Neuronal stem cell (in vitro differentiated cells): ENCODE data around the gene SRCAP.
A peak's percentile ranks its signal among the peaks of the same experiment; 100 is the strongest.

Source experiments
- DNase-seq: peaks from one replicate; pipeline ENCODE4 v3.0.0-alpha.2; 2013; ENCODE audit warnings: low spot score
- H2AFZ ChIP-seq: one replicate; pipeline ENCODE4 v1.6.1; 2013; ENCODE audit warnings: mild to moderate bottlenecking, low read length, inconsistent platforms
- H2AK5ac ChIP-seq: 2 replicates; pipeline ENCODE4 v1.6.1; 2013; ENCODE audit warnings: low read depth, mild to moderate bottlenecking, inconsistent platforms, low read length, moderate library complexity, mixed read lengths
- H2BK120ac ChIP-seq: 2 replicates; pipeline ENCODE4 v1.6.1; 2013; ENCODE audit warnings: low read depth, mild to moderate bottlenecking, inconsistent platforms, low read length, moderate library complexity, mixed read lengths
- H2BK12ac ChIP-seq: one replicate; pipeline ENCODE4 v1.6.1; 2013; ENCODE audit warnings: low read length, inconsistent platforms
- H2BK15ac ChIP-seq: 2 replicates; pipeline ENCODE4 v1.6.1; 2013; ENCODE audit warnings: mild to moderate bottlenecking, low read length, inconsistent platforms, mixed read lengths
- H2BK5ac ChIP-seq: one replicate; pipeline ENCODE4 v1.6.1; 2013; ENCODE audit warnings: inconsistent platforms, mild to moderate bottlenecking, low read length, moderate library complexity
- H3K14ac ChIP-seq: one replicate; pipeline ENCODE4 v1.6.1; 2013; ENCODE audit warnings: low read length, inconsistent platforms
- H3K18ac ChIP-seq: 2 replicates; pipeline ENCODE4 v1.6.1; 2013; ENCODE audit warnings: low read length, inconsistent platforms
- H3K23ac ChIP-seq: 2 replicates; pipeline ENCODE4 v1.6.1; 2013; ENCODE audit warnings: low read depth, mild to moderate bottlenecking, mixed read lengths, low read length, inconsistent platforms; ENCODE audit not compliant: poor library complexity
- H3K27ac ChIP-seq: replicated peaks from 3 replicates; pipeline ENCODE4 v1.5.1; 2013; ENCODE audit warnings: low read length, inconsistent platforms
- H3K27me3 ChIP-seq, 3 experiments: 2 replicates each; pipeline ENCODE4 v1.6.1; 2013; ENCODE audit warnings: low read length in 3 of 3, mild to moderate bottlenecking in 2 of 3, inconsistent platforms in 1 of 3, low read depth in 1 of 3, mixed read lengths in 1 of 3, moderate library complexity in 1 of 3; ENCODE audit not compliant: control insufficient read depth in 3 of 3, insufficient read depth in 3 of 3
- H3K36me3 ChIP-seq, 2 donors: replicated peaks in 1 of 2; 2 replicates each; pipeline ENCODE4 v1.6.1; 2013; ENCODE audit warnings: low read length in 2 of 2; ENCODE audit not compliant: control insufficient read depth in 2 of 2, insufficient read depth in 2 of 2
- H3K4ac ChIP-seq: 2 replicates; pipeline ENCODE4 v1.6.1; 2013; ENCODE audit warnings: inconsistent platforms, mild to moderate bottlenecking, low read length, moderate library complexity
- H3K4me1 ChIP-seq, 2 donors: 1 replicate in 1 of 2; 2 replicates in 1 of 2; pipeline ENCODE4 v1.6.1; 2013; ENCODE audit warnings: low read length in 2 of 2, low read depth in 1 of 2; ENCODE audit not compliant: control insufficient read depth in 2 of 2, insufficient read depth in 1 of 2
- H3K4me2 ChIP-seq: one replicate; pipeline ENCODE4 v1.6.1; 2013; ENCODE audit warnings: mild to moderate bottlenecking, low read length, inconsistent platforms; ENCODE audit not compliant: insufficient read depth, poor library complexity, severe bottlenecking
- H3K4me3 ChIP-seq, 2 donors: 2 replicates each; pipeline ENCODE4 v1.5.1; 2013; ENCODE audit warnings: low read length in 2 of 2, mild to moderate bottlenecking in 2 of 2, inconsistent platforms in 1 of 2, moderate library complexity in 1 of 2
- H3K79me1 ChIP-seq: one replicate; pipeline ENCODE4 v1.6.1; 2013; ENCODE audit warnings: low read depth, mild to moderate bottlenecking, inconsistent platforms, low read length, moderate library complexity
- H3K9ac ChIP-seq: one replicate; pipeline ENCODE4 v1.6.1; 2013; ENCODE audit warnings: mild to moderate bottlenecking, low read depth, low read length, inconsistent platforms; ENCODE audit not compliant: poor library complexity
- H3K9me3 ChIP-seq, 2 donors: replicated peaks in 1 of 2; 2 replicates each; pipeline versions ENCODE3 to v1.6.1; 2013; ENCODE audit warnings: low read length in 2 of 2, mild to moderate bottlenecking in 2 of 2, inconsistent platforms in 1 of 2, low read depth in 1 of 2, mixed read lengths in 1 of 2, moderate library complexity in 1 of 2; ENCODE audit not compliant: control insufficient read depth in 2 of 2, insufficient read depth in 1 of 2
- H4K8ac ChIP-seq: one replicate; pipeline ENCODE4 v1.6.1; 2013; ENCODE audit warnings: low read depth, mild to moderate bottlenecking, inconsistent platforms, low read length, moderate library complexity
- H4K91ac ChIP-seq: one replicate; pipeline ENCODE4 v1.6.1; 2013; ENCODE audit warnings: low read length, low read depth, mild to moderate bottlenecking, inconsistent platforms; ENCODE audit not compliant: poor library complexity
- WGBS, 2 donors: extraction: QIAGEN DNeasy Blood & Tissue Kit; methylation state at CpG; one replicate each; pipeline ENCODE4 v1.1.7; 2013; ENCODE audit warnings: missing lambda C conversion rate in 2 of 2, mixed read lengths in 1 of 2; ENCODE audit not compliant: insufficient read length in 2 of 2, insufficient replicate concordance in 1 of 2; ENCODE audit errors: extremely low coverage in 2 of 2; 5-methylcytosine and 5-hydroxymethylcytosine counted together

The SRCAP gene

GRCh38 chr16:30655815-30656347 lies 43.1 kb upstream of the SRCAP start:
- Histone ChIP-seq H3K14ac (no peak overlapping the region), H3K4ac (no peak overlapping the region), H2BK5ac (no peak overlapping the region), H3K9me3 (no peaks in the 10 kb centered on the region), H4K91ac (no peak overlapping the region), H3K27ac (no peak overlapping the region), H2BK15ac (no peak overlapping the region), H3K23ac (no peak overlapping the region), H3K18ac (no peak overlapping the region), H3K4me1 (peaks cover 12 to 21% of the 10 kb centered on the region in 2 donors), H3K79me1 (peaks cover 8% of the 10 kb centered on the region), H3K4me2 (no peak overlapping the region), H2AK5ac (no peak overlapping the region), H3K27me3 (no peaks in the 10 kb centered on the region), H2BK120ac (no peak overlapping the region), H2BK12ac (no peak overlapping the region), H2AFZ (no peak overlapping the region), H3K36me3 (peaks cover 24 to 54% of the 10 kb centered on the region in 2 donors), H4K8ac (no peak overlapping the region), H3K9ac (no peak overlapping the region), H3K4me3 (no peak overlapping the region)
- no peak for DNase-seq
- no CpG with 5 or more reads among the region's 12 CpGs for WGBS, 2 donors

- Histone ChIP-seq H3K14ac (no peak overlapping the region), H2BK120ac (no peak overlapping the region), H3K79me1 (peaks cover 12% of the 10 kb centered on the region), H2BK15ac (no peak overlapping the region), H3K9me3 (no peaks in the 10 kb centered on the region), H3K18ac (no peak overlapping the region), H3K36me3 (peaks cover 29 to 59% of the 10 kb centered on the region in 2 donors), H3K27ac (no peak overlapping the region), H3K27me3 (no peaks in the 10 kb centered on the region), H4K91ac (no peak overlapping the region), H4K8ac (no peak overlapping the region), H3K23ac (no peak overlapping the region), H2AK5ac (no peak overlapping the region), H2BK12ac (no peak overlapping the region), H2BK5ac (no peak overlapping the region), H3K4me1 (peaks cover 12 to 26% of the 10 kb centered on the region in 2 donors), H3K9ac (no peak overlapping the region), H3K4me2 (no peak overlapping the region), H3K4me3 (no peak overlapping the region), H2AFZ (no peak overlapping the region), H3K4ac (no peak overlapping the region)
- WGBS, 2 donors = no CpG with 5 or more reads among the region's 8 CpGs
- no peak for DNase-seq
These were observed 42.6 kb upstream of the SRCAP start for GRCh38 chr16:30656388-30656787.

- peaks cover 10% of the 10 kb centered on the region for H3K79me1 ChIP-seq
- H2AFZ ChIP-seq = peak overlapping the region; percentile 77
- no peak overlapping the region for H4K8ac ChIP-seq
- H2BK15ac ChIP-seq = no peak overlapping the region
- peak overlapping the region; percentile 65 for H3K23ac ChIP-seq
- H3K27ac ChIP-seq = peak overlapping the region; percentile 20
- H3K36me3 ChIP-seq = peaks cover 35 to 67% of the 10 kb centered on the region in 2 donors
- H3K27me3 ChIP-seq = no peaks in the 10 kb centered on the region
- no peak overlapping the region for H3K4ac ChIP-seq
- H3K4me3 ChIP-seq = peak overlapping the region; percentile 46 to 71
- peak overlapping the region; percentile 61 for H3K18ac ChIP-seq
- H3K14ac ChIP-seq = no peak overlapping the region
- H2BK12ac ChIP-seq = no peak overlapping the region
- peaks cover 9 to 26% of the 10 kb centered on the region in 2 donors for H3K4me1 ChIP-seq
- peak overlapping the region; percentile 64 for H3K4me2 ChIP-seq
- no peak overlapping the region for H4K91ac ChIP-seq
- H2BK5ac ChIP-seq = no peak overlapping the region
- WGBS, 2 donors = no CpG with 5 or more reads among the region's 32 CpGs
- H2AK5ac ChIP-seq = no peak overlapping the region
- no peaks in the 10 kb centered on the region for H3K9me3 ChIP-seq
- DNase-seq = no peak
- H2BK120ac ChIP-seq = no peak overlapping the region
- peak overlapping the region; percentile 1 for H3K9ac ChIP-seq
These were observed 41.8 kb upstream of the SRCAP start for GRCh38 chr16:30656974-30657865.
